CD4-positive, alpha-beta T cell treated with Interleukin-6 at 100 ng/mL for 8 hours (primary cell): ENCODE data around the gene GCN1.
A peak's percentile ranks its signal among the peaks of the same experiment; 100 is the strongest.
"Not testable (repeated sequence)": the region's sequence is repeated elsewhere in the genome, so short reads cannot be mapped to it uniquely, and the experiment has no call there.

Experiments used
- DNase-seq: peaks from one replicate; pipeline ENCODE4 v3.0.0-alpha.2; 2020; ENCODE audit warnings: mixed read lengths, low spot score

GCN1 gene

DNA sequence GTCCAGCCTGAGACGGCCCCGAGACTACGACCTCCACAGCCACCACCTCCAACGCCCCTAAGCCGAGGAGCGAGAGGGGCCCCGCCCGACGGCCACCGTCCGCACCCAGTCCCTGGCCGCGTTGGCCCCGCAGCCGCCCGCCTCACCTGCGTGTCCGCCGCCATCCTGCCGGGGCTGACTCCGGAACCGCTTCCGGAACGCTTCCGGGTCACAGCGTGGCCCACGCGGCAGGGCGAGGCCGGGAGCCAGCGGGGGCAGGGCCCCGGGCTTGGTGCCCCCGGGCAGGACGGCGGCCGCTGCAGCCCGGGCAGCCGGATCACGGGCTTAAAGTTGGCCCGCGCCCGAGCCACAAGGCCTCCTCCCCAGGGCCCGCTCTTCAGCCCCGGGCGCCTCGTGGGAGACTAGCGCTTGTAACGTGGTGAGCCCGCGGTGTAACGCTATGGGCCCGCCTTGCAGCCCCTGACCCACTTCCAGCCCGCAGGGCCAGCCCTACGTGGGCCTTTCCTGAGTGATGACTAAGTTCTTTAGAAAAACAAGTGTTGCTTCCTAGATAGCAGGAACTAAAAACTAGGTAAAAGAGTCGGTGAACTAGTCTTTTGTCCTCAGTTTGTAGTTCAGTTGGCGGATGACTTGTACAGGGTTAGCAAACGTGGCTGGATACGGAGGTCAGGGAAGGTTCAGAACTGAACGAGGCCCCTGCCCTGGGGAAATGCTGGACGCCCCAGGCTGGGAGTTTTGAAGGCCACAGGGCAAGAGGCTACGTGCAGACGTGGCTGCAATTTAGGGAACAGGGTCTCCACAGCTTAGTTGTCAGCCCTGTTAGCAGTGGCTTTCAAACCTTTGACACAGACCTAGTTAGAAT, at the start of gene GCN1:
GCN1 (minus strand) TSS at position 182 of the 862 bp plus-strand sequence; CDS start at position 164, 18 bp downstream.
- DNase-seq, result peak; percentile 84

DNA sequence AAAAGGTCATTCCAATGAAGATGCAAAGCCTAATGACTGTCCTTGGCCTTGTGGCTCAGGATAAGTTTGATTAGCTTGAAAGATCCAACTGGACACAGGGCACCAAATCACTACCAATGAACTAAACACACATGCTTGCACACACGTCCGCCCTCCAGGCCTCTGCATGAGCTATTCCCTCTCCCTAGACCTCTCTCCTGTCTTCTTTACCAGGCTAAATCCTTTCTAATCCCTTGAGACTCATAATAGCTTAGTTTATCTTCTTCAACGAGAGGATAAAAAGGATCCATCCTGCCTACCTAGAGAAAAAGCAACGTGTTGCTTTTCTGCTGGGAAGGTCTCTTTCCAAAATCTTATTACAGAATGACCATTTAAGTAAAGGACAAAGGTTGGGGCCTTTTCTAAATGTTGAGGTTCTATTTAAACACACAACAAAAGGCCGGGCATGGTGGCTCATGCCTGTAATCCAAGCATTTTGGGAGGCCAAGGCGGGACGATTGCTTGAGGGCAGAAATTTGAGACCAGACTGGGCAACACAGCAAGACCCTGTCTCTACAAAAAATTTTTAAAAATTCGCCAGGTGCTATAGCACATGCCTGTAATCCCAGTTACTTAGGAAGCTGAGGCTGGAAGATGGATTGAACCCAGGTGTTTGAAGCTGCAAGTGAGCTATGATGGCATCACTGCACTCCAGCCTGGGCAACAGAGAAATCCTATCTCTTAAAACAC, 48.6 kb upstream of the GCN1 start:
- no peak for DNase-seq

- DNase-seq, result no peak
Observed at GRCh38 chr12:120242275-120242799, 47.8 kb upstream of the GCN1 start.

DNA sequence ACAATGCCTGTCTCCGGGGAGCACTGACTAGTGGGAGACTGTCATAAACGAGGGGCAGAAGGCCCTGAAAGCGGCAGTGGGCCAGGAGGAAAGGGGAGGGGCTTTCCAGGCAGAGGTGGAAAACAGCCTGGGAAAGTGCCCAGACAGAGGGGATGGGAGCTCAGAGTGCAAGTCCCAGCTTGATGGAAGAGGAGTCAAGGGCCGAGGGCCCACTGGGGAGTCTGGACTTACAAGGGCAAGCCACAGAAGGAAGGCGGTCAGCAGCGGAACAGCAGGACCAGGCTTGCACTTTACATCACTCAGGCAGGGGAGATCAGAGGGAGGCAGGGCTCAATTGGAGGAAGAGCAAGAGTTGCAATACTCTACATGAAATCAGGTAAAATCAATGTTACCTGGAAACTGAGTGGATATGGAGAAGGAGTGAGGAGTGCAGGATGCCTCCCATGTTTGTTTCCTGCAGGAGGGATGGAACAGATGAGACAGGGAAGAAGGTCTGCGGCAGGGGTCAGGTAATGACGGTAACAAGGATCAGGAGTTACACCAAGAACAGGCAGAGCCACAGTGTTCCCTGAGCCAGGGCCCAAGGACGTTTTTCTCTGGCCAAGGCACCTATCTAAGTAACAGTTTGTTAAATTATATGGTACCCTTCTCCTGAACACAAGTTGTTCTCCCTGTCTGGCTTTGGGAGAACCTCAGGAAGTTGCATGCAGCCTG, 47.2 kb upstream of the GCN1 start:
- no peak for DNase-seq

DNA sequence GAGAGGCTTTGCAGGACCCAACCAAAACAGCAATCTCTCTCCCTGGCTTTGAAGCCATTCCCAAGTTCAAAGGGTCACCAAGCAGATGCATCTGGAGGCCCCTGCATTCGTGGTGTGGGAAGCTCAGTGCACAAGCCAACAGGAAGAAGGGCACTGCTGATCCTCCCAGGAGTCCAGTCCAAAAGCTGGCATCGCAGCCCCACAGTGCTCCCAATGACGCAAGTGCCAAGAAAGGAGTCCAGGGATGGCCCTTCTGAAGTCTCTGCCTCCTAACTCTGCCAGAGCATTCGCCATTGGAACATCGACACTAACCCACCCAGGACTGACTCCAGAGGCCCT, 45.9 kb upstream of the GCN1 start:
- DNase-seq, result no peak

GRCh38 chr12:120239776-120240494, 45.4 kb upstream of the GCN1 start:
- DNase-seq, result no peak

- DNase-seq, result no peak
Observed at GRCh38 chr12:120238839-120239445, 44.4 kb upstream of the GCN1 start.

- DNase-seq, result no peak
Observed at GRCh38 chr12:120238217-120238616, 43.7 kb upstream of the GCN1 start.

- no peak for DNase-seq
Observed at GRCh38 chr12:120237360-120238171, 43.1 kb upstream of the GCN1 start.

DNA sequence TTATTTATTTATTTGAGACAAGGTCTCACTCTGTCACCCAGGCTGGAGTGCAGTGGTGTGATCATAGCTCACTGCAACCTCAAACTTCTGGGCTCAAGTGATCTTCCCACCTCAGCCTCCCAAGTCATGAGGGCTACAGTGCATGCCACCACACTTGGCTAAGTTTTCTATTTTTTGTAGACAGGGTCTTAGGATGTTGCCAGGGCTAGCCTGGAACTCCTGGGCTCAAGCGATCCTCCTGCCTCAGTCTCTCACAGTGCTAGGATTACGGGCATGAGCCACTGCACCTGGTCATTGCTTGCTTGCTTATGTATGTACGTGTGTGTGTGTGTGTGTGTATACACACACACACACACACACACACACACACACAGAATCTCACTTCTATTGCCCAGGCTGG, 42.3 kb upstream of the GCN1 start:
- not testable (repeated sequence) for DNase-seq

- no peak for DNase-seq
Observed at GRCh38 chr12:120235369-120236323, 41.1 kb upstream of the GCN1 start.

- DNase-seq, result no peak
Observed at GRCh38 chr12:120234643-120235368, 40.3 kb upstream of the GCN1 start.

DNA sequence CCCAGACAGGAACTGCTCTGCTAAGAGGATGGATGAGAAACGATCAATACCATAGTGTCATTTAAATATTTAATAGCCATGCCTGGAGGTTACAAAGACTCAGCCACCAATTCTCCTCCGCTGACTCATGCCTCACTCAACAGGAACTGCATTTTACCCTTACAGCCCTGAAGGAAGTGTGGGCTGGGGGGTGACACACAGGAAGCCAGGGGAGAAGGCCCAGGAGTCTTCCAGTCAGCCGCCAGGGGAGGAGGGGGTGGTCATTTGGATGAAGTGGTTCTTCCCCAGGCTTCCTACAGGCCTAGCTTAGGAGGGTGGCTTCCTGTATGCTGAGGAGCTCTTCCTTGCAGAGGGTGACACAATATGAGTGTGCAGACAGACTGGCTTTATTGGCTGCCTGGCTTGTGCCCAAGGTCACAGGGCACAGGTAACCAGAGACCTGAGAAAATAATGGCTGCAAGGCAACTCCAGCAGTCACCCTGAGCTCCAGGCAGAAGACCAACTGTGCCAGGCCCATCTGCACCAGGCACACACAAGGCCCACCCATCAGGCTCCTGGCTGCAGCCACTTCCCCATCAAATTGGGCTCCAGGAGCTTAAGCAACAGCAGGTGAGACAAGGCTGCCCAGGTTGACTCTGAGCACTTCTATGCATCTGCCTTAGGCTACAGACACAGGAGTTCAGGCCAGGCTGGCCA, 36.9 kb upstream of the GCN1 start:
- DNase-seq, result peak; percentile 79

DNA sequence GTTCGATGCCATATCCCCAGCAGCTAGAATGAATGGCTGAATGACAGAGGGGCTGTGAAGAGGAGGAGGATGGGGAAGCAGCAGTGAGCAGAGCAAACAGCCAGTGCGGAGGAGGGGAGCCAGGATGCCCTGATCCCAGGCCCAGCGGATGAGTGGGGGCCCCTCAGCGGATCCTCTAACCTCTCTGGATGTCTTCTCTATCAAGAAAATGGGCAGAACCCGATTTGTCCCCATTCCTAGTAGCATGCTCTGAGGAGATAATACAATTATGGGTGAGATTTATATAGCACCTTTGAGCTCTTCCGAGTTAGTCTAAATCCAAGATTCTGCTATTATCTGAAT, 36.4 kb upstream of the GCN1 start:
- no peak for DNase-seq

GRCh38 chr12:120230326-120230973, 35.9 kb upstream of the GCN1 start:
- DNase-seq, result no peak

GRCh38 chr12:120229487-120230325, 35.2 kb upstream of the GCN1 start:
- no peak for DNase-seq

- DNase-seq, result no peak
Observed at GRCh38 chr12:120229071-120229486, 34.6 kb upstream of the GCN1 start.
